H9 (cell line): ENCODE data around the gene ELOVL6. TPM values are rescaled to one million over a fixed set of nuclear protein-coding genes. Genes with fewer than 3 reads are reported as not detected.

Experiments used
- DNase-seq: peaks from one replicate; pipeline ENCODE4 v3.0.0-alpha.2; 2017
- H2AFZ ChIP-seq: one replicate; pipeline ENCODE4 v1.6.1; 2013; ENCODE audit warnings: mild to moderate bottlenecking, low read length, control low read depth, moderate library complexity
- H2AK5ac ChIP-seq: 2 replicates; pipeline ENCODE4 v1.6.1; 2013; ENCODE audit warnings: low read length, control low read depth, mixed read lengths; ENCODE audit not compliant: insufficient read length
- H2BK120ac ChIP-seq: one replicate; pipeline ENCODE4 v1.6.1; 2013; ENCODE audit warnings: low read depth, mild to moderate bottlenecking, low read length, control low read depth, inconsistent platforms; ENCODE audit not compliant: poor library complexity, severe bottlenecking
- H2BK12ac ChIP-seq: 2 replicates; pipeline ENCODE4 v1.6.1; 2013; ENCODE audit warnings: low read length, control low read depth, mixed read lengths, low read depth; ENCODE audit not compliant: insufficient read length
- H2BK15ac ChIP-seq: 2 replicates; pipeline ENCODE4 v1.6.1; 2013; ENCODE audit warnings: low read depth, low read length, control low read depth
- H2BK20ac ChIP-seq: one replicate; pipeline ENCODE4 v1.6.1; 2013; ENCODE audit warnings: low read depth, mild to moderate bottlenecking, low read length, control low read depth, inconsistent platforms; ENCODE audit not compliant: poor library complexity, severe bottlenecking
- H2BK5ac ChIP-seq: 2 replicates; pipeline ENCODE4 v1.6.1; 2013; ENCODE audit warnings: low read length, control low read depth, mixed read lengths; ENCODE audit not compliant: insufficient read length
- H3K14ac ChIP-seq: 2 replicates; pipeline ENCODE4 v1.6.1; 2013; ENCODE audit warnings: low read length, control low read depth; ENCODE audit not compliant: insufficient read depth
- H3K18ac ChIP-seq: 2 replicates; pipeline ENCODE4 v1.6.1; 2013; ENCODE audit warnings: low read depth, mild to moderate bottlenecking, mixed read lengths, low read length, control low read depth; ENCODE audit not compliant: insufficient read length
- H3K23ac ChIP-seq: 2 replicates; pipeline ENCODE4 v1.6.1; 2013; ENCODE audit warnings: low read length, control low read depth, mixed read lengths, low read depth; ENCODE audit not compliant: insufficient read length
- H3K23me2 ChIP-seq: 2 replicates; pipeline ENCODE4 v1.6.1; 2013; ENCODE audit warnings: low read depth, mild to moderate bottlenecking, mixed read lengths, low read length, control low read depth; ENCODE audit not compliant: insufficient read length, poor library complexity, severe bottlenecking
- H3K27ac ChIP-seq: 2 replicates; pipeline ENCODE4 v1.5.1; 2013; ENCODE audit warnings: low read length, control low read depth, mixed read lengths, low read depth; ENCODE audit not compliant: insufficient read length
- H3K27me3 ChIP-seq: 2 replicates; pipeline ENCODE4 v1.6.1; 2013; ENCODE audit warnings: low read length, control low read depth, inconsistent platforms; ENCODE audit not compliant: insufficient read depth
- H3K4ac ChIP-seq: 2 replicates; pipeline ENCODE4 v1.6.1; 2013; ENCODE audit warnings: low read depth, mild to moderate bottlenecking, control low read depth, inconsistent platforms, low read length, moderate library complexity
- H3K4me1 ChIP-seq: 2 replicates; pipeline ENCODE4 v1.6.1; 2013; ENCODE audit warnings: low read length, control low read depth, inconsistent platforms; ENCODE audit not compliant: insufficient read depth
- H3K4me2 ChIP-seq: 2 replicates; pipeline ENCODE4 v1.6.1; 2013; ENCODE audit warnings: low read length, control low read depth, mixed read lengths; ENCODE audit not compliant: insufficient read length, insufficient read depth
- H3K56ac ChIP-seq: 2 replicates; pipeline ENCODE4 v1.6.1; 2013; ENCODE audit warnings: low read depth, mild to moderate bottlenecking, mixed read lengths, low read length, control low read depth; ENCODE audit not compliant: insufficient read length
- H3K79me1 ChIP-seq: 2 replicates; pipeline ENCODE4 v1.6.1; 2013; ENCODE audit warnings: low read depth, mild to moderate bottlenecking, moderate library complexity, low read length, control low read depth, inconsistent platforms; ENCODE audit not compliant: insufficient read depth, poor library complexity, severe bottlenecking
- H3K79me2 ChIP-seq: 2 replicates; pipeline ENCODE4 v1.6.1; 2013; ENCODE audit warnings: low read length, control low read depth, inconsistent platforms; ENCODE audit not compliant: insufficient read depth
- H3K9ac ChIP-seq: 2 replicates; pipeline ENCODE4 v1.6.1; 2013; ENCODE audit warnings: low read length, control low read depth, mixed read lengths; ENCODE audit not compliant: insufficient read length; ENCODE audit errors: extremely low read depth
- H3K9me3 ChIP-seq: one replicate; pipeline ENCODE4 v1.6.1; 2013; ENCODE audit warnings: low read depth, low read length, inconsistent platforms; ENCODE audit not compliant: control insufficient read depth
- H3T11ph ChIP-seq: one replicate; pipeline ENCODE4 v1.6.1; 2013; ENCODE audit warnings: mild to moderate bottlenecking, low read length, control low read depth, inconsistent platforms
- H4K20me1 ChIP-seq: one replicate; pipeline ENCODE4 v1.6.1; 2013; ENCODE audit not compliant: control insufficient read depth, insufficient read length, insufficient read depth
- H4K5ac ChIP-seq: 2 replicates; pipeline ENCODE4 v1.6.1; 2013; ENCODE audit warnings: low read depth, mild to moderate bottlenecking, mixed read lengths, low read length, control low read depth; ENCODE audit not compliant: insufficient read length
- H4K8ac ChIP-seq: replicated peaks from 2 replicates; pipeline ENCODE4 v1.6.1; 2013; ENCODE audit warnings: low read length, control low read depth, mixed read lengths, low read depth; ENCODE audit not compliant: insufficient read length
- H4K91ac ChIP-seq: 2 replicates; pipeline ENCODE4 v1.6.1; 2013; ENCODE audit warnings: low read depth, mild to moderate bottlenecking, moderate library complexity, mixed read lengths, low read length, control low read depth; ENCODE audit not compliant: insufficient read length
- H3K27ac Mint-ChIP-seq, 3 experiments: 2 replicates in 2 of 3; 3 replicates in 1 of 3; pipeline ENCODE4 v1.8.0; 2020 to 2021; ENCODE audit warnings: mixed read lengths in 3 of 3, mild to moderate bottlenecking in 1 of 3, moderate library complexity in 1 of 3
- H3K27me3 Mint-ChIP-seq: 2 replicates; pipeline ENCODE4 v1.8.0; 2021; ENCODE audit warnings: low read depth, mild to moderate bottlenecking, moderate library complexity, mixed read lengths
- H3K36me3 Mint-ChIP-seq, 3 experiments: 2 replicates in 2 of 3; 3 replicates in 1 of 3; pipeline ENCODE4 v1.8.0; 2020 to 2021; ENCODE audit warnings: low read depth in 3 of 3, mixed read lengths in 3 of 3; ENCODE audit not compliant: insufficient read depth in 1 of 3
- H3K4me1 Mint-ChIP-seq, 2 experiments: 2 replicates each; pipeline ENCODE4 v1.8.0; 2020; ENCODE audit warnings: mixed read lengths in 2 of 2
- H3K4me3 Mint-ChIP-seq, 2 experiments: 2 replicates in 1 of 2; 3 replicates in 1 of 2; pipeline ENCODE4 v1.8.0; 2020 to 2021; ENCODE audit warnings: mild to moderate bottlenecking in 2 of 2, mixed read lengths in 2 of 2, moderate library complexity in 1 of 2
- H3K9me3 Mint-ChIP-seq, 2 experiments: 2 replicates in 1 of 2; 3 replicates in 1 of 2; pipeline ENCODE4 v1.8.0; 2020; ENCODE audit warnings: mild to moderate bottlenecking in 2 of 2, mixed read lengths in 2 of 2, moderate library complexity in 1 of 2
- WGBS: extraction: QIAGEN DNeasy Blood & Tissue Kit; methylation state at CpG from one replicate; pipeline ENCODE4 v1.1.7; 2013; ENCODE audit warnings: missing lambda C conversion rate, low lambda C conversion rate, mixed read lengths; ENCODE audit not compliant: insufficient read length; ENCODE audit errors: extremely low coverage; 5-methylcytosine and 5-hydroxymethylcytosine counted together
- total RNA-seq: library from RNA; stranded (reverse); gene quantifications from 2 replicates; pipeline ENCODE4 v1.2.1, GENCODE V29; 2021
- TF ChIP-seq, protein P1 (sequence below): fragments of 200-600 bp; sonication (generic); conservative IDR thresholded peaks from 3 replicates; pipeline ENCODE4 v1.8.0; 2021; ENCODE audit warnings: antibody characterized with exemption, mild to moderate bottlenecking

The ELOVL6 gene
- total RNA-seq, 1 experiment from 2014 or later, result 64.6 TPM

DNA sequence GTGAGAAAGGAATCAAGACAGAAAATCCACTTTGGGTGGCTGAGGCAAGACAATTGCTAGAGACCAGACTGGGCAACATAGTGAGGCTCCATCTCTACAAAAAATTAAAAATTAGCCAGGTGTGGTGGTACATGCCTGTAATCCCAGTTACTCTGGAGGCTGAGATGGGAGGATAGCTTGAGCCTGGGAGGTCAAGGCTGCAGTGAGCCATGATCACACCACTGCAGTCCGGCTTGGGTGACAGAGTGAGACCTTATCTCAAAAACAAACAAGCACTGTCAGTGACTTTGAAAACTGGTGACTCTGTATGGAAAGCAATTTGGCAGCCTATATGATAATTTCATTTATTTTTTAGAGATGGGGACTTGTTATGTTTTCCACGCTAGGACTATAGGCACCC lies 2.3 kb upstream of the ELOVL6 start:
- no peak overlapping the region for H4K5ac ChIP-seq
- no peak overlapping the region for H3K4me2 ChIP-seq
- no peak overlapping the region for H2BK12ac ChIP-seq
- no peak overlapping the region for H3K56ac ChIP-seq
- no peak overlapping the region for H3K4me3 Mint-ChIP-seq
- H2BK5ac ChIP-seq, result no peak overlapping the region
- H3K27me3 Mint-ChIP-seq, result no peaks in the 10 kb centered on the region
- H3K27ac Mint-ChIP-seq, result no peak overlapping the region
- no peak overlapping the region for H3K18ac ChIP-seq
- TF ChIP-seq, protein P1, sequence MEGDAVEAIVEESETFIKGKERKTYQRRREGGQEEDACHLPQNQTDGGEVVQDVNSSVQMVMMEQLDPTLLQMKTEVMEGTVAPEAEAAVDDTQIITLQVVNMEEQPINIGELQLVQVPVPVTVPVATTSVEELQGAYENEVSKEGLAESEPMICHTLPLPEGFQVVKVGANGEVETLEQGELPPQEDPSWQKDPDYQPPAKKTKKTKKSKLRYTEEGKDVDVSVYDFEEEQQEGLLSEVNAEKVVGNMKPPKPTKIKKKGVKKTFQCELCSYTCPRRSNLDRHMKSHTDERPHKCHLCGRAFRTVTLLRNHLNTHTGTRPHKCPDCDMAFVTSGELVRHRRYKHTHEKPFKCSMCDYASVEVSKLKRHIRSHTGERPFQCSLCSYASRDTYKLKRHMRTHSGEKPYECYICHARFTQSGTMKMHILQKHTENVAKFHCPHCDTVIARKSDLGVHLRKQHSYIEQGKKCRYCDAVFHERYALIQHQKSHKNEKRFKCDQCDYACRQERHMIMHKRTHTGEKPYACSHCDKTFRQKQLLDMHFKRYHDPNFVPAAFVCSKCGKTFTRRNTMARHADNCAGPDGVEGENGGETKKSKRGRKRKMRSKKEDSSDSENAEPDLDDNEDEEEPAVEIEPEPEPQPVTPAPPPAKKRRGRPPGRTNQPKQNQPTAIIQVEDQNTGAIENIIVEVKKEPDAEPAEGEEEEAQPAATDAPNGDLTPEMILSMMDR, result no peak
- no peak overlapping the region for H2AFZ ChIP-seq
- H3K23me2 ChIP-seq, result peaks cover 16% of the 10 kb centered on the region
- no peak overlapping the region for H2BK15ac ChIP-seq
- no peaks in the 10 kb centered on the region for H3K79me1 ChIP-seq
- peaks cover 3% of the 10 kb centered on the region; the same call in 1 of the 2 replicates for H3K79me2 ChIP-seq
- no peak overlapping the region for H3K4ac ChIP-seq
- no peak overlapping the region for H3K14ac ChIP-seq
- no peaks in the 10 kb centered on the region for H3K4me1 ChIP-seq
- H2BK120ac ChIP-seq, result no peak overlapping the region
- no peak overlapping the region for H3K23ac ChIP-seq
- H3K9me3 Mint-ChIP-seq, result no peaks in the 10 kb centered on the region
- DNase-seq, result no peak
- H3K27ac ChIP-seq, result no peak overlapping the region
- H3K36me3 Mint-ChIP-seq, result no peaks in the 10 kb centered on the region; a peak in 1 of 7 replicates
- H3K9me3 ChIP-seq, result no peaks in the 10 kb centered on the region
- no peak overlapping the region for H3T11ph ChIP-seq
- no peak overlapping the region for H2BK20ac ChIP-seq
- H3K9ac ChIP-seq, result no peak overlapping the region
- no peak overlapping the region for H2AK5ac ChIP-seq
- H4K8ac ChIP-seq, result no peak overlapping the region
- peaks cover 24 to 28% of the 10 kb centered on the region in 2 experiments for H3K4me1 Mint-ChIP-seq
- no CpG with 5 or more reads among the region's 2 CpGs for WGBS
- H4K91ac ChIP-seq, result no peak overlapping the region
- no peaks in the 10 kb centered on the region for H3K27me3 ChIP-seq
- H4K20me1 ChIP-seq, result no peaks in the 10 kb centered on the region
